Naive thymus-derived CD4-positive, alpha-beta T cell (primary cell): ENCODE measurements around the gene SCYL2. TPM values are rescaled to one million over a fixed set of nuclear protein-coding genes. Genes with fewer than 3 reads are reported as not detected.

Source experiments
- ATAC-seq: fragments of 150-1000 bp; cut with Tn5 transposase; 2 replicates; pipeline ENCODE4 v1.10.0; 2021; ENCODE audit warnings: mild to moderate bottlenecking, moderate library complexity
- CTCF ChIA-PET: fragments of 350-600 bp; sonication (Branson Sonifier 250); formaldehyde crosslinking; loops from one replicate; lab custom pipeline; 2021; ENCODE audit warnings: antibody characterized with exemption; lab: Charles Lee
- POLR2A ChIA-PET: fragments of 350-600 bp; sonication (Branson Sonifier 250); formaldehyde crosslinking; loops from one replicate; lab custom pipeline; 2021; ENCODE audit warnings: antibody characterized with exemption, inconsistent platforms; lab: Charles Lee
- DNase-seq, 9 donors: peaks; one replicate each; pipeline versions ENCODE4 v3.0.0 to v3.0.0-alpha.2; 2020 to 2022; ENCODE audit warnings: mixed read lengths in 1 of 9
- H3K27ac ChIP-seq: one replicate; pipeline ENCODE4 v1.7.0; 2013; ENCODE audit warnings: mild to moderate bottlenecking, low read depth, low read length, moderate library complexity
- H3K27me3 ChIP-seq, 2 donors: one replicate each; pipeline ENCODE4 v1.7.0; 2013; ENCODE audit warnings: low read length in 2 of 2, mild to moderate bottlenecking in 2 of 2, moderate library complexity in 2 of 2; ENCODE audit not compliant: control insufficient read depth in 2 of 2, insufficient read depth in 2 of 2
- H3K36me3 ChIP-seq, 3 experiments: 1 replicate in 2 of 3; 2 replicates in 1 of 3; pipeline ENCODE4 v1.7.0; 2013; ENCODE audit warnings: low read length in 3 of 3, mild to moderate bottlenecking in 3 of 3, moderate library complexity in 1 of 3; ENCODE audit not compliant: insufficient read depth in 3 of 3, control insufficient read depth in 2 of 3
- H3K4me1 ChIP-seq, 2 donors: one replicate each; pipeline ENCODE4 v1.7.0; 2013; ENCODE audit warnings: low read length in 2 of 2, mild to moderate bottlenecking in 2 of 2, moderate library complexity in 1 of 2; ENCODE audit not compliant: control insufficient read depth in 2 of 2, insufficient read depth in 2 of 2
- H3K4me3 ChIP-seq: 2 replicates; pipeline ENCODE4 v1.7.0; 2013; ENCODE audit warnings: mild to moderate bottlenecking, low read length
- H3K9me3 ChIP-seq, 3 experiments: 1 replicate in 2 of 3; 2 replicates in 1 of 3; pipeline ENCODE4 v1.7.0; 2013; ENCODE audit warnings: low read length in 3 of 3; ENCODE audit not compliant: control insufficient read depth in 2 of 3
- H3K27ac Mint-ChIP-seq, 9 donors: one replicate each; pipeline ENCODE4 v1.8.0; 2020 to 2022; ENCODE audit warnings: mixed read lengths in 9 of 9, mild to moderate bottlenecking in 8 of 9, moderate library complexity in 5 of 9, inconsistent platforms in 2 of 9
- H3K27me3 Mint-ChIP-seq, 5 donors: one replicate each; pipeline ENCODE4 v1.8.0; 2021 to 2022; ENCODE audit warnings: mixed read lengths in 5 of 5, mild to moderate bottlenecking in 1 of 5
- H3K36me3 Mint-ChIP-seq, 5 donors: one replicate each; pipeline ENCODE4 v1.8.0; 2020 to 2022; ENCODE audit warnings: mixed read lengths in 5 of 5, mild to moderate bottlenecking in 3 of 5, inconsistent platforms in 1 of 5
- H3K4me1 Mint-ChIP-seq, 7 donors: one replicate each; pipeline ENCODE4 v1.8.0; 2020 to 2022; ENCODE audit warnings: mixed read lengths in 7 of 7, mild to moderate bottlenecking in 3 of 7, inconsistent platforms in 1 of 7
- H3K4me3 Mint-ChIP-seq, 10 donors: one replicate each; pipeline ENCODE4 v1.8.0; 2020 to 2022; ENCODE audit warnings: mild to moderate bottlenecking in 10 of 10, mixed read lengths in 10 of 10, moderate library complexity in 6 of 10, inconsistent platforms in 2 of 10
- H3K9me3 Mint-ChIP-seq, 11 donors: one replicate each; pipeline ENCODE4 v1.8.0; 2020 to 2022; ENCODE audit warnings: mixed read lengths in 11 of 11, mild to moderate bottlenecking in 4 of 11, inconsistent platforms in 1 of 11, moderate library complexity in 1 of 11
- intact Hi-C, 2 donors: fragments of 100-400 bp; cut with micrococcal nuclease; formaldehyde crosslinking; loops; one replicate each; pipeline ENCODE4 v1.15.1; 2023
- polyA plus RNA-seq, 2 donors: library from polyadenylated mRNA; unstranded; fragments of 300-500 nt; fragmentation: Illumina TruSeq; gene quantifications; one replicate each; pipeline ENCODE4 v1.2.3, GENCODE V29; 2021
- total RNA-seq, 6 experiments: library from RNA in 5 of 6; stranded (reverse) in 5 of 6; gene quantifications; 1 replicate in 5 of 6; 2 replicates in 1 of 6; pipeline ENCODE4 v1.2.3 and lab custom pipeline; 2021 to 2026

The SCYL2 gene
- total and polyA plus RNA-seq, 7 experiments from 2014 or later, result 18.9 to 49.4 (median 36.4) TPM

- intact Hi-C loops, result no loop called here
- Histone ChIP-seq H3K36me3 (no peaks in the 10 kb centered on the region), H3K4me1 (no peaks in the 10 kb centered on the region), H3K27me3 (no peaks in the 10 kb centered on the region), H3K27ac (no peak overlapping the region), H3K9me3 (no peaks in the 10 kb centered on the region), H3K4me3 (no peak overlapping the region)
- ChIA-PET CTCF (no interaction called here), POLR2A (no interaction called here)
- peaks cover 0 to 4% (median 0%) of the 10 kb centered on the region in 11 donors for H3K9me3 Mint-ChIP-seq
- no peak overlapping the region for H3K4me3 Mint-ChIP-seq
- ATAC-seq (no peak), DNase-seq (no peak)
- peaks cover 0 to 19% (median 8%) of the 10 kb centered on the region in 5 donors for H3K27me3 Mint-ChIP-seq
- H3K27ac Mint-ChIP-seq, result no peak overlapping the region
- no peaks in the 10 kb centered on the region for H3K4me1 Mint-ChIP-seq
- peaks cover 0 to 4% (median 0%) of the 10 kb centered on the region in 5 donors for H3K36me3 Mint-ChIP-seq
These were observed 104.2 kb downstream of the SCYL2 start for GRCh38 chr12:100371146-100371545.

GRCh38 chr12:100372853-100373640, 106.1 kb downstream of the SCYL2 start:
- ATAC-seq (no peak), DNase-seq (no peak)
- intact Hi-C loops, result no loop called here
- Histone ChIP-seq H3K27me3 (no peaks in the 10 kb centered on the region), H3K36me3 (no peaks in the 10 kb centered on the region), H3K27ac (no peak overlapping the region), H3K4me3 (no peak overlapping the region), H3K9me3 (no peaks in the 10 kb centered on the region), H3K4me1 (no peaks in the 10 kb centered on the region)
- ChIA-PET CTCF (interaction anchor here (0.7 kb wide), 1 partner anchor 74 kb away, joined by 3 read pairs; no protein-coding TSS in a partner anchor), POLR2A (no interaction called here)
- H3K27me3 Mint-ChIP-seq, result peaks cover 3 to 12% (median 8%) of the 10 kb centered on the region in 5 donors
- H3K27ac Mint-ChIP-seq, result no peak overlapping the region
- H3K4me1 Mint-ChIP-seq, result no peaks in the 10 kb centered on the region
- H3K36me3 Mint-ChIP-seq, result peaks cover 0 to 4% (median 0%) of the 10 kb centered on the region in 5 donors
- no peak overlapping the region for H3K4me3 Mint-ChIP-seq
- peaks cover 0 to 4% (median 0%) of the 10 kb centered on the region in 11 donors for H3K9me3 Mint-ChIP-seq

- no peaks in the 10 kb centered on the region for H3K27me3 ChIP-seq
- no peaks in the 10 kb centered on the region for H3K9me3 Mint-ChIP-seq
- H3K4me1 ChIP-seq, result no peaks in the 10 kb centered on the region
- ATAC-seq, result no peak
- no peak overlapping the region for H3K27ac Mint-ChIP-seq
- H3K27ac ChIP-seq, result no peak overlapping the region
- no peaks in the 10 kb centered on the region for H3K36me3 ChIP-seq
- ChIA-PET CTCF (no interaction called here), POLR2A (no interaction called here)
- no peak overlapping the region for H3K4me3 Mint-ChIP-seq
- no peaks in the 10 kb centered on the region for H3K9me3 ChIP-seq
- H3K4me1 Mint-ChIP-seq, result no peaks in the 10 kb centered on the region
- H3K4me3 ChIP-seq, result no peak overlapping the region
- no peak for DNase-seq
- no peaks in the 10 kb centered on the region for H3K36me3 Mint-ChIP-seq
- peaks cover 4 to 8% (median 7%) of the 10 kb centered on the region in 5 donors for H3K27me3 Mint-ChIP-seq
- intact Hi-C loops, result no loop called here
These were observed 108.2 kb downstream of the SCYL2 start for GRCh38 chr12:100375038-100375735.

GRCh38 chr12:100376161-100376560, 109.2 kb downstream of the SCYL2 start:
- H3K27ac ChIP-seq, result no peak overlapping the region
- H3K9me3 Mint-ChIP-seq, result no peaks in the 10 kb centered on the region
- H3K27me3 Mint-ChIP-seq, result peaks cover 4 to 8% (median 7%) of the 10 kb centered on the region in 5 donors
- H3K27me3 ChIP-seq, result no peaks in the 10 kb centered on the region
- POLR2A ChIA-PET, result no interaction called here
- H3K4me3 Mint-ChIP-seq, result no peak overlapping the region
- no peak overlapping the region for H3K4me3 ChIP-seq
- H3K4me1 ChIP-seq, result no peaks in the 10 kb centered on the region
- no peaks in the 10 kb centered on the region for H3K4me1 Mint-ChIP-seq
- H3K36me3 Mint-ChIP-seq, result no peaks in the 10 kb centered on the region
- ATAC-seq (no peak), DNase-seq (no peak)
- intact Hi-C loops, result no loop called here
- no peak overlapping the region for H3K27ac Mint-ChIP-seq
- H3K36me3 ChIP-seq, result no peaks in the 10 kb centered on the region
- CTCF ChIA-PET, result no interaction called here
- no peaks in the 10 kb centered on the region for H3K9me3 ChIP-seq

- no peak for DNase-seq
- Histone ChIP-seq H3K27me3 (no peaks in the 10 kb centered on the region), H3K9me3 (no peaks in the 10 kb centered on the region), H3K36me3 (no peaks in the 10 kb centered on the region), H3K4me3 (no peak overlapping the region), H3K4me1 (no peaks in the 10 kb centered on the region), H3K27ac (no peak overlapping the region)
- Mint-ChIP-seq H3K9me3 (peaks cover 0 to 1% (median 0%) of the 10 kb centered on the region in 11 donors), H3K27me3 (peaks cover 0 to 6% (median 0%) of the 10 kb centered on the region in 5 donors), H3K4me1 (no peaks in the 10 kb centered on the region), H3K27ac (no peak overlapping the region), H3K4me3 (no peak overlapping the region), H3K36me3 (no peaks in the 10 kb centered on the region)
- ChIA-PET POLR2A (interaction anchor here (0.6 kb wide), 1 partner anchor 271 kb away, joined by 3 read pairs; no protein-coding TSS in a partner anchor), CTCF (no interaction called here)
- ATAC-seq, result no peak
- intact Hi-C loops, result no loop called here
These were observed 114.4 kb downstream of the SCYL2 start for GRCh38 chr12:100381379-100381778.

GRCh38 chr12:100382338-100382737, 115.4 kb downstream of the SCYL2 start:
- H3K36me3 Mint-ChIP-seq, result no peaks in the 10 kb centered on the region
- Histone ChIP-seq H3K27me3 (no peaks in the 10 kb centered on the region), H3K27ac (no peak overlapping the region), H3K36me3 (no peaks in the 10 kb centered on the region), H3K9me3 (no peaks in the 10 kb centered on the region), H3K4me1 (no peaks in the 10 kb centered on the region), H3K4me3 (no peak overlapping the region)
- no peak for ATAC-seq
- H3K4me1 Mint-ChIP-seq, result no peaks in the 10 kb centered on the region
- H3K9me3 Mint-ChIP-seq, result peaks cover 0 to 1% (median 0%) of the 10 kb centered on the region in 11 donors
- CTCF ChIA-PET, result no interaction called here
- H3K4me3 Mint-ChIP-seq, result no peak overlapping the region
- H3K27me3 Mint-ChIP-seq, result peaks cover 0 to 11% (median 5%) of the 10 kb centered on the region in 5 donors
- intact Hi-C loops, result no loop called here
- no peak overlapping the region for H3K27ac Mint-ChIP-seq
- DNase-seq, result no peak
- POLR2A ChIA-PET, result no interaction called here
